ENCODE data around the gene SRP14. TPM values are rescaled to one million over a fixed set of nuclear protein-coding genes. Genes with fewer than 3 reads are reported as not detected.
A peak's percentile ranks its signal among the peaks of the same experiment; 100 is the strongest.

Gene SRP14
- total RNA-seq, 3 donors from 2014 or later: 279 to 310 (median 299) TPM

DNA sequence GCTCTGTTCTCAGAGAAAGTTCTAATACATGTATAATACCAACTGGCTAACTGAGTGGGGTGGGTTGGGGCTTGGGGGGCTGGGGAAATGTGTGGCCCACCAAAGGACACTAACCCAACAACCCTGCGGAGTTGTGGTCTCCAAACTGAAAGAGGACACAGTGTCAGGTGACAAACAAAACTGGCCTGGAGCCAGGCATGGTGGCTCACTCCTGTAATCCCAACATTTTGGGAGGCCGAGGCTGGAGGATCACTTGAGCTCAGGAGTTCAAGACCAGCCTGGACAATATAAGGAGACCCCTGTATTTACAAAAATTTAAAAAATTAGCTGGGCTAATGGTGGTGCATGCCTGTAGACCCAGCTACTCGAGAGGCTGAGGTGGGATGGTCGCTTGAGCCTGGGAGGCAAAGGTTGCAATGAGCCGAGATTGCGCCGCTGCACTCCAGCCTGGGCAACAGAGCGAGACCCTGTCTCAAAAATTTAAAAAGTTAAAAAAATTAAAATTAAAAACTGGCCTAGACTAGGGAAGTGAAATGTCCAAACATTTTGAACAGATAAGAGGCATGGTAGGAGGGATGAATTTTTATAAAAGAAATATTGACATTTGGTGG lies 31.7 kb upstream of the SRP14 start:
- Histone ChIP-seq H3K4me1 (peaks cover 0 to 9% of the 10 kb centered on the region in 2 donors), H3K9me3 (no peaks in the 10 kb centered on the region), H3K27ac (no peak overlapping the region), H3K27me3 (no peaks in the 10 kb centered on the region), H3K4me3 (no peak overlapping the region), H3K36me3 (no peaks in the 10 kb centered on the region)
- TF ChIP-seq, protein P1, sequence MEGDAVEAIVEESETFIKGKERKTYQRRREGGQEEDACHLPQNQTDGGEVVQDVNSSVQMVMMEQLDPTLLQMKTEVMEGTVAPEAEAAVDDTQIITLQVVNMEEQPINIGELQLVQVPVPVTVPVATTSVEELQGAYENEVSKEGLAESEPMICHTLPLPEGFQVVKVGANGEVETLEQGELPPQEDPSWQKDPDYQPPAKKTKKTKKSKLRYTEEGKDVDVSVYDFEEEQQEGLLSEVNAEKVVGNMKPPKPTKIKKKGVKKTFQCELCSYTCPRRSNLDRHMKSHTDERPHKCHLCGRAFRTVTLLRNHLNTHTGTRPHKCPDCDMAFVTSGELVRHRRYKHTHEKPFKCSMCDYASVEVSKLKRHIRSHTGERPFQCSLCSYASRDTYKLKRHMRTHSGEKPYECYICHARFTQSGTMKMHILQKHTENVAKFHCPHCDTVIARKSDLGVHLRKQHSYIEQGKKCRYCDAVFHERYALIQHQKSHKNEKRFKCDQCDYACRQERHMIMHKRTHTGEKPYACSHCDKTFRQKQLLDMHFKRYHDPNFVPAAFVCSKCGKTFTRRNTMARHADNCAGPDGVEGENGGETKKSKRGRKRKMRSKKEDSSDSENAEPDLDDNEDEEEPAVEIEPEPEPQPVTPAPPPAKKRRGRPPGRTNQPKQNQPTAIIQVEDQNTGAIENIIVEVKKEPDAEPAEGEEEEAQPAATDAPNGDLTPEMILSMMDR (IDR thresholded peaks at IDR 0.05): no peak
- TF ChIP-seq POLR2AphosphoS5 (IDR thresholded peaks at IDR 0.05) (no peak), POLR2A (IDR thresholded peaks at IDR 0.05) (no peak)
- DNase-seq (ENCODE audit: low spot score in 2 of 2): no peak
- intact Hi-C loops (cut with DNase I; ENCODE audit: low total_unique reads): no loop called here

DNA sequence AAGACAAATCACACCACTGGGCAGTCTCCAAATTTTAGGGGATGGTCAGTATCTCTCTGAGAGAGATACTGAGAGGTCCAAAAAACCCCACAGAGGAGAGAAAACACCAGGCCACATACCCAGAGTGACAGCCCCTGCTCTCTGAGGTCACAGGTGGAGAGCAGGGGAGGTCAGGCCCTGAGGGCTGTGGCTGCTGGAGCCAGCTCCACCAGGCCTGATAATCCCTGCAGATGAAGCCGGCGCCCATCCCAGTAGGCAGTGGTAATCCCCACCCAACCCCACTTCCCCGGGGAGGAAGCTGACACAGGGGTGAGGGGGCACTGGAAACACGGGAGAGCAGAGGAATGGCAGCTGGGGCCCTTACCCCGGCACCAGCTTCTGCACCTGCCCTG lies 31.2 kb upstream of the SRP14 start:
- H3K27me3 ChIP-seq: no peaks in the 10 kb centered on the region
- DNase-seq (ENCODE audit: low spot score in 2 of 2): no peak

DNA sequence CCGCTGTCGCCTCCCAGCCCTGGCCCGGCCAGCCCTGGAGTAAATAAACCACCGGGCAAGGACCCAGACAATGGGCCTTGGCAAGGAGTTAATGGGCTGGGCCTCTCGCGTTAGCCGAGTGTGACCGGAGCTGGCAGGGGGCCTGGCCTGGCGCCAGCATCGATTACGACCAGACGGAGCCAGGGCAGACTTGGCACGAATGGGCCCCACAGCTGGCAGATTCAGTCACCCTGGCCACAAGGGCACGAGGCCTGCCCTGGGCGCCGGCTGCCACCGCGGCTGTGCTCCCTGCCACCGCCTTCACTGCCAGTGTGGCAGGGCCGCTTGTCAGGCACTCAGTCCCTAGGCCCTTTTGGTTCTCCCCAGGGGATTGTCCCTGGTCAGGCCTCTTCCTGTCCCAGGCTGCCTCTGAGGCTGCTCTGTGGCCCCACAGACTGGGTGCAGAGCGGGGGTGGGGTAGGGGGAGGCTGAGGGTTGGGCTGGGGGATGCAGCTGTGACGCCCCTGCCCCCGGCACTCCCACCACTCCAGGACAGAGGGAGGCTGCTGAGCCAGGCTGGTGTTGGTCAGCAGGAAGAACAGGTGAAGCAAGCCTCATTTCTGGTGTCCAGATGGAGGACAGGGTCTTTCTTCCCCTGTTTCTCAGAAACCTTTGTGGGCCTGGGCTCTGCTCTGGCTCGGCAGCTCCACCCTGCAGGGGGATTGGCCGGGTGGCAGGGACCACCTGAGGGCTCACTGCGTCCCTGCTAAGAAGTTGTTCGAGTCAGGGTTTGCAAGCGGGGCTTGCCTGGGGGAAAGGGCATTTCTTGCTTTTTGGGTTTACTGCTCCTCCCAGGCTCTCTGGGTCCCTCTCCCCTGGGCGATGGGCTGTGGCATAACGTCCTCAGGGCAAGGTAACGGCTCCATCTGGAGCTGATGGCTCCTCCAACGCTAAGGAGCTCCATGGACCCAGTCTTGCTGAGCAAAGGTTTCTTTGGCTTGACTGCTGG lies 30.5 kb upstream of the SRP14 start:
- Histone ChIP-seq H3K4me3 (peak overlapping the region in 1 of 3 donors; percentile 26), H3K36me3 (no peaks in the 10 kb centered on the region), H3K9me3 (no peaks in the 10 kb centered on the region), H3K4me1 (peaks cover 0 to 9% of the 10 kb centered on the region in 2 donors), H3K27ac (peak overlapping the region; percentile 33 to 60), H3K27me3 (no peaks in the 10 kb centered on the region)
- intact Hi-C loops (cut with DNase I; ENCODE audit: low total_unique reads): no loop called here
- DNase-seq (ENCODE audit: low spot score in 2 of 2): peak; percentile 95 to 99
- TF ChIP-seq, protein P1 (IDR thresholded peaks at IDR 0.05): no peak
- no peak for TF ChIP-seq POLR2A (IDR thresholded peaks at IDR 0.05)
- TF ChIP-seq POLR2AphosphoS5 (IDR thresholded peaks at IDR 0.05): peak; percentile 62 to 81 (median 75)

More for the DNA sequence above, 31.2 kb upstream of the SRP14 start:
- H3K4me1 ChIP-seq: peaks cover 0 to 9% of the 10 kb centered on the region in 2 donors
- TF ChIP-seq, protein P1 (IDR thresholded peaks at IDR 0.05): no peak
- TF ChIP-seq POLR2AphosphoS5 (IDR thresholded peaks at IDR 0.05) (no peak), POLR2A (IDR thresholded peaks at IDR 0.05) (no peak)
- H3K9me3 ChIP-seq: no peaks in the 10 kb centered on the region
- H3K27ac ChIP-seq: no peak overlapping the region
- H3K36me3 ChIP-seq: no peaks in the 10 kb centered on the region
- H3K4me3 ChIP-seq: no peak overlapping the region
- intact Hi-C loops (cut with DNase I; ENCODE audit: low total_unique reads): no loop called here

GRCh38 chr15:40067921-40068624 lies 29.1 kb upstream of the SRP14 start:
- Histone ChIP-seq H3K27ac (no peak overlapping the region), H3K9me3 (no peaks in the 10 kb centered on the region), H3K36me3 (no peaks in the 10 kb centered on the region), H3K4me1 (peaks cover 0 to 9% of the 10 kb centered on the region in 2 donors), H3K4me3 (no peak overlapping the region), H3K27me3 (no peaks in the 10 kb centered on the region)
- TF ChIP-seq POLR2AphosphoS5 (IDR thresholded peaks at IDR 0.05): no peak
- TF ChIP-seq, protein P1 (IDR thresholded peaks at IDR 0.05): no peak
- no peak for DNase-seq (ENCODE audit: low spot score in 2 of 2)
- intact Hi-C loops (cut with DNase I; ENCODE audit: low total_unique reads): no loop called here
